ENCODE data around the gene ARHGEF28.

GRCh38 chr5:73661753-73662152 lies 35.8 kb downstream of the ARHGEF28 start:
- TF ChIP-seq ZFP3 (CRISPR knock-in tag; IDR thresholded peaks at IDR 0.05) (no peak), ZFP30 (CRISPR knock-in tag; IDR thresholded peaks at IDR 0.05) (no peak), OSR1 (CRISPR knock-in tag; IDR thresholded peaks at IDR 0.05) (no peak), ISL1 (CRISPR knock-in tag; IDR thresholded peaks at IDR 0.05) (no peak), ZNF8 (CRISPR knock-in tag; IDR thresholded peaks at IDR 0.05) (no peak), TCF4 (CRISPR knock-in tag; IDR thresholded peaks at IDR 0.05; ENCODE audit: borderline replicate concordance) (no peak), RARB (CRISPR knock-in tag; IDR thresholded peaks at IDR 0.05) (no peak), CSRNP3 (CRISPR knock-in tag; IDR thresholded peaks at IDR 0.05) (no peak), BACH2 (CRISPR knock-in tag; IDR thresholded peaks at IDR 0.05; ENCODE audit: borderline replicate concordance) (no peak)
